ENCODE measurements around the gene IMPG2.

IMPG2 gene

GRCh38 chr3:101244212-101244575 is 76.2 kb downstream of the IMPG2 start:
- H3K4me3 ChIP-seq (ENCODE audit: low read depth, low read length) = no peak overlapping the region
- TF ChIP-seq CTCF (IDR thresholded peaks at IDR 0.05; ENCODE audit: borderline replicate concordance, insufficient read depth, low read depth, low read length) = no peak

GRCh38 chr3:101243285-101244211 is 76.8 kb downstream of the IMPG2 start:
- no peak overlapping the region for H3K4me3 ChIP-seq (ENCODE audit: low read depth, low read length)
- no peak for TF ChIP-seq CTCF (IDR thresholded peaks at IDR 0.05; ENCODE audit: borderline replicate concordance, insufficient read depth, low read depth, low read length)

GRCh38 chr3:101240719-101241399 is 79.5 kb downstream of the IMPG2 start:
- no peak for TF ChIP-seq CTCF (IDR thresholded peaks at IDR 0.05; ENCODE audit: borderline replicate concordance, insufficient read depth, low read depth, low read length)
- no peak overlapping the region for H3K4me3 ChIP-seq (ENCODE audit: low read depth, low read length)

- TF ChIP-seq CTCF (IDR thresholded peaks at IDR 0.05; ENCODE audit: borderline replicate concordance, insufficient read depth, low read depth, low read length) = no peak
- no peak overlapping the region for H3K4me3 ChIP-seq (ENCODE audit: low read depth, low read length)
Measured at GRCh38 chr3:101235048-101235447, 85.3 kb downstream of the IMPG2 start.

- no peak for TF ChIP-seq CTCF (IDR thresholded peaks at IDR 0.05; ENCODE audit: borderline replicate concordance, insufficient read depth, low read depth, low read length)
- no peak overlapping the region for H3K4me3 ChIP-seq (ENCODE audit: low read depth, low read length)
Measured at GRCh38 chr3:101230618-101231017, 89.8 kb downstream of the IMPG2 start.

- TF ChIP-seq CTCF (IDR thresholded peaks at IDR 0.05; ENCODE audit: borderline replicate concordance, insufficient read depth, low read depth, low read length) = no peak
- no peak overlapping the region for H3K4me3 ChIP-seq (ENCODE audit: low read depth, low read length)
Measured at GRCh38 chr3:101229681-101230080, 90.7 kb downstream of the IMPG2 start.

Measured in GM12875 (cell line).